Measurements from ENCODE around the gene DNASE1L3.

The DNASE1L3 gene

GRCh38 chr3:58160399-58160798 lies 50.4 kb downstream of the DNASE1L3 start:
- no peak for DNase-seq (ENCODE audit: low read depth in 2 of 2)

GRCh38 chr3:58158442-58159153 lies 52.2 kb downstream of the DNASE1L3 start:
- no peak for DNase-seq (ENCODE audit: low read depth in 2 of 2)

DNA sequence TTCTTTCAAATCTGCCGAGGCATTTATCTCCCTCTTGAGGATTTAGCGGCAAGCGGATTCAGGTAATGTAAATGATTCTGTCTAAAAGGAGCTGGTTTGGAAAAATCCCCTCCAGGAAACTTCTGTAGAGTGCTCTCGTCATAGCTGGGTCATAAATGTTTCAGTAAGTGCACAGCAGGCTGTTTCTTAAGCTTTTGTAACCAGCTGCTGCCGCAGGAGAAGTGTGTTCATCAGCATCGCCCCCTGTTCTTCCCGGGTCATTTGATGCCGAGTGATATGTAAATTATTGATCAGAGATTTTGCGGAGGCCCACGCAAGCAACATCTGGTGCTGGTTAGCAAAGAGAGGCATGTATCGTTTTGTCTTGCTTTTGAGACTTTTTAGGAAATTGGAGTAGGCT lies 53.1 kb downstream of the DNASE1L3 start:
- no peak for DNase-seq (ENCODE audit: low read depth in 2 of 2)

- DNase-seq (ENCODE audit: low read depth in 2 of 2), result no peak
Measured at GRCh38 chr3:58155838-58156237, 54.9 kb downstream of the DNASE1L3 start.

DNA sequence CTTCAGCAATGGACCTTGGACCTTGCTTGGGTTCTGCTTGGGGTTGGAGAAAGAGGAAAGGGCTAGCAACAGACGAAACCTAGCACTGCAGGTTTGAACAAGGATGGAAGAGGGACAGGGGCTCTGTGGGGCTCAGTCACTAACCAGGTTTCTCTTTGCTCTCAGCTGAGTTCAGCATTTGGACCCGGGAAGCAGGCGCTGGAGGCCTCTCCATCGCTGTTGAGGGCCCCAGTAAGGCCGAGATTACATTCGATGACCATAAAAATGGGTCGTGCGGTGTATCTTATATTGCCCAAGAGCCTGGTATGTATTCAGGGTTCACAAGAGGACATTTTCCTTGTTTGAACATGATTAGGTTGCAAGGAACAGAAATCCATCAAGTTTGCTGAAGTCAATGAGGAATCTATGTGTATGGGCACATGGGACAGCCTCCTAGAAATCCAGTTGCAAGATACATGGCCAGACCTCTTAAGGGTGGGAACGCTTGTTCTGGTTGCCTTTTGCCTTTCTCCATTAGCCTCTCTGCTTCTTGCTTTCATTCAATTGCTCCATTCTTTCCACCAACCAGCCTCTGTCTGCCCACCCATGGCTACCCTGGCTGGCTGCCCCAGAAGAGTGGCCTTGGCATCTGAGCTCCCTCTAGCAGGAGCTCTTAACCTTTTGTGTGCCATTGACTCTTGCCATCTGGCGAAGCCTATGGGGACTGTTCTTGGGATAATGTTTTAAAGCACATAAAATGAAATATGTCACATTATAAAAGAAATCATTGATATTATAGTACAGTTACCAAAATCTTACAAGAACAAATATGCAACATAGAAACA lies 55.9 kb downstream of the DNASE1L3 start:
- no peak for DNase-seq (ENCODE audit: low read depth in 2 of 2)

- no peak for DNase-seq (ENCODE audit: low read depth in 2 of 2)
Measured at GRCh38 chr3:58153371-58153770, 57.4 kb downstream of the DNASE1L3 start.

DNA sequence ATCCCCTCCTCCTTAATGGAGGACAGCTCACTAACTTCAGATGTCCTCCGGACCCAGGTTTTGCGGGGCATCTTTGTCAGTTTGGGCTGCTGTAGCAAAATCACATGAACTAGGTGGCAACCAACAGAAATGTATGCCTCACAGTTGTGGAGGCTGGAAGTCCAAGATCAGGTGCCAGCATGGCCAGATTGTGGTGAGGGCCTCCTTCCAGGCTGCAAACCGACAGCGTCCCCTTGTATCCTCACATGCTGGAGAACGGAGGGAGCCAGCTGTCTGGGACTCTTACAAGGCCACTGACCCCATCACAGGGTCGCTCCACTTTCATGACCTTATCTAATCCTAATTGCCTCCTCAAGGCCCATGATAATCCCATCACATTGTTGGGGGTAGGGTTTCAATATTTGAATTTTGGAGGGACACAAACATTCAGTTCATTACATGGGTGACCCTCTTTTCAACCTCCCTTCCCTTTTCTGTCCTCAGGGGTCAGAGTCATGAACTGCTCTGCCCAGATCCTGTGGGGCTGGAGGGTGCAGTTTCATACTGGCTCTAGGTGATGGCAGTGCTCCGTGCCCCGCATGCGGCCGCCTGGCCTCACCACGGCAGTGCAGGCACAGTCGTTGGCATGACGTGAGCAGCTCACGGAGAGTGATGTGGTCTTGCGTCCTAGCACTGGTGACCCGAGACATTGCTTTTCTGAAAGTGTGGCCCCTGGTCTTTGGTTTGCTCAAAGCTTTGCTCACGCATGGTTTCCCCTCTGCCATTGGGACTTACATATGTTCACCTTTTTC lies 58.4 kb downstream of the DNASE1L3 start:
- DNase-seq (ENCODE audit: low read depth in 2 of 2), result no peak

DNA sequence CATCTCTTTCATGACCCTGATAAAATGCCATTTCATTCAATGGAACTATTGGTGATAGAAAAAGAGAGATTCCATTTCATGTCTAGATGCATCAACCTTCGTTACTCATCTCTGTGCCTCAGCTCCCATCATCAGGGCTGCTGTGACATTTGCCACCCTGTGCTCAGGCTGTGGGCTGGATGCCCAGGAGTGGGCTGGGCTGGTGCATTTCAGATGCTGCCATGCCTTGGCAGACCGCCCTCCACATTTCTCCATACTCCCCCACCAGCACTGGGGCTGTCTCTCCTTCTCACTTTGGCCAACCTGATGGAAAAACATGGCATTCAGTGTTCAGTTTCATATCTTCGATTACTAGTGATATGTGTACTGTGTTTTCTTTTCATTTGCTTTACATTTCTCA lies 59.1 kb downstream of the DNASE1L3 start:
- no peak for DNase-seq (ENCODE audit: low read depth in 2 of 2)

GRCh38 chr3:58150810-58151199 lies 60.0 kb downstream of the DNASE1L3 start:
- DNase-seq (ENCODE audit: low read depth in 2 of 2), result no peak

GRCh38 chr3:58150130-58150809 lies 60.5 kb downstream of the DNASE1L3 start:
- DNase-seq (ENCODE audit: low read depth in 2 of 2), result no peak

DNA sequence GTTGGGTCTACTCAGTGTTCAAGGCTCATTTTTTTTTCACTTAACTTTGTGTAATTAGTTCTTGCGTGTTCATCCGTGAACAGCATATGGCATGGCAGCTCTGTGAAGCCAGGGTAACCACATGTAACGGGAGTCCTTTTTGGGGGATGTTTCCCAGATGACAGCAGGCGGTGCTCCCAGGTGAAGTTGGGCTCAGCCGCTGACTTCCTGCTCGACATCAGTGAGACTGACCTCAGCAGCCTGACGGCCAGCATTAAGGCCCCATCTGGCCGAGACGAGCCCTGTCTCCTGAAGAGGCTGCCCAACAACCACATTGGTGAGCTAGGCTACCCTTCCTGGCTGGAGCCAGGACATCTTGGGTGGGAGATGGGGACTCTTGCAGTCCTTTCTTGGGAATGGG lies 62.7 kb downstream of the DNASE1L3 start:
- no peak for DNase-seq (ENCODE audit: low read depth in 2 of 2)

- DNase-seq (ENCODE audit: low read depth in 2 of 2), result no peak
Measured at GRCh38 chr3:58144478-58145325, 66.1 kb downstream of the DNASE1L3 start.

DNA sequence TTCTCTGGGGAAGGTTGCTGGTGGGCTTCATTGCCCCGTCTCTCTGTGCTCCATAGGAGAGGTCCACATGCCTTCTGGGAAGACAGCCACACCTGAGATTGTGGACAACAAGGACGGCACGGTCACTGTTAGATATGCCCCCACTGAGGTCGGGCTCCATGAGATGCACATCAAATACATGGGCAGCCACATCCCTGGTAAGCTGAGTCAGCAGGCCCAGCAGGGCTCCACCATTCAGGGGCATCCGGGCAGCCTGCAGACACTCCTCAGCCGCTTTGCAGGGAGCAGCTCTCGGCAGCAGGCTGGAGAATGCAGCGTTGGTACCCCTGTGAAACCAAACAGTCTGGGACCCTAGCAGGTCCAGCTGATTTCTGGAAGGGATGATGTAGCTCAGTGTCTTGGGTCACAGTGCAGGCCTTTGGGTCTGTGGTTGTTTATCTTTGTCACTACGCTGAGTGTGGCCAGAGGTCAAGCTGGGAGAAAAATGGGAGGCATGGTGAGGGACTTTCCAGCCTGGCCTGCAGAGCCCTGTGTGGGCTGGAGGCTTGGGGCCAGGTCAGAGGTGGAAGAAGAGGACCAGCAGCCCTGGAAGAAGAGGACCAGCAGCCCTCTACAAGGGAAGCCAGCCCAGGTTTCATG lies 67.2 kb downstream of the DNASE1L3 start:
- DNase-seq (ENCODE audit: low read depth in 2 of 2), result no peak

Data from stimulated activated CD8-positive, alpha-beta memory T cell treated with anti-CD3 and anti-CD28 coated beads, Interleukin-15, amount 100 ng/mL, for 48 hours (primary cell).